K562 (cell line): ENCODE measurements around the gene ZNF790. TPM values are rescaled to one million over a fixed set of nuclear protein-coding genes. Genes with fewer than 3 reads are reported as not detected.
A peak's percentile ranks its signal among the peaks of the same experiment; 100 is the strongest.

Experiments used
- BCOR ChIP-seq: fragments of 450-650 bp; IDR thresholded peaks from 2 replicates; pipeline ENCODE4 v1.6.1; 2016
- BHLHE40 ChIP-seq: IDR thresholded peaks from 2 replicates; pipeline ENCODE4 v1.6.1; 2011; ENCODE audit warnings: low read length, improper control_type of control experiment
- CC2D1A ChIP-seq: fragments of 450-650 bp; IDR thresholded peaks from 2 replicates; pipeline ENCODE4 v1.6.1; 2017; ENCODE audit warnings: mild to moderate bottlenecking
- CCNT2 ChIP-seq: IDR thresholded peaks from 2 replicates; pipeline ENCODE4 v1.6.1; 2011; ENCODE audit warnings: borderline replicate concordance, low read depth, mild to moderate bottlenecking, moderate library complexity, mixed read lengths, low read length; ENCODE audit not compliant: insufficient read length; ENCODE audit errors: extremely low read depth
- CTBP1 ChIP-seq: fragments of 450-650 bp; IDR thresholded peaks from 2 replicates; pipeline ENCODE4 v1.6.1; 2016; ENCODE audit warnings: borderline replicate concordance
- CUX1 ChIP-seq: fragments of 200-800 bp; sonication (Bioruptor generic); IDR thresholded peaks from 2 replicates; pipeline ENCODE4 v1.6.1; 2016; ENCODE audit warnings: missing genetic modification characterization, missing compliant biosample characterization
- DPF2 ChIP-seq: fragments of 450-650 bp; IDR thresholded peaks from 2 replicates; pipeline ENCODE4 v1.6.1; 2016
- GATA2 ChIP-seq: sonication (generic); formaldehyde crosslinking; IDR thresholded peaks from 2 replicates; pipeline ENCODE4 v1.4.0; 2020; ENCODE audit warnings: mild to moderate bottlenecking, missing genetic modification reagents
- GATAD2A ChIP-seq: fragments of 450-650 bp; IDR thresholded peaks from 2 replicates; pipeline ENCODE4 v1.6.1; 2017
- NCOR1 ChIP-seq: fragments of 450-650 bp; IDR thresholded peaks from 2 replicates; pipeline ENCODE4 v1.6.1; 2016; ENCODE audit warnings: mild to moderate bottlenecking, moderate library complexity
- NELFE ChIP-seq: IDR thresholded peaks from 2 replicates; pipeline ENCODE4 v1.6.1; 2011; ENCODE audit warnings: mild to moderate bottlenecking; ENCODE audit not compliant: insufficient read depth, insufficient read length
- POLR2AphosphoS5 ChIP-seq: IDR thresholded peaks from 2 replicates; pipeline ENCODE4 v1.6.1; 2011; ENCODE audit warnings: mild to moderate bottlenecking, low read depth, low read length, moderate library complexity; ENCODE audit not compliant: control insufficient read depth, insufficient read depth
- POLR3G ChIP-seq: IDR thresholded peaks from 2 replicates; pipeline ENCODE4 v1.6.1; 2011; ENCODE audit not compliant: insufficient read length, insufficient replicate concordance; ENCODE audit errors: extremely low read depth
- RB1 ChIP-seq: fragments of 450-650 bp; IDR thresholded peaks from 2 replicates; pipeline ENCODE4 v1.6.1; 2017; ENCODE audit warnings: low read depth, mild to moderate bottlenecking
- SNRNP70 ChIP-seq: fragments of 200-400 bp; formaldehyde crosslinking; optimal IDR thresholded peaks from 2 replicates; pipeline ENCODE3; 2017; ENCODE audit warnings: low read depth, low read length
- TAF15 ChIP-seq: fragments of 200-400 bp; formaldehyde crosslinking; IDR thresholded peaks from 2 replicates; pipeline ENCODE4 v1.6.1; 2017; ENCODE audit warnings: mild to moderate bottlenecking, low read depth, low read length, moderate library complexity
- ZNF717 ChIP-seq: fragments of 250-450 bp; sonication (Bioruptor Pico); IDR thresholded peaks from 2 replicates; pipeline ENCODE4 v1.5.0; 2021
- polyA plus RNA-seq, 8 experiments: library from polyadenylated mRNA; depleted of rRNA in 4 of 8; stranded (reverse) in 5 of 8; unstranded in 3 of 8; fragments of >200 nt; fragmentation: Nextera tagmentation in 2 of 8; fragmentation: Illumina TruSeq in 1 of 8; extraction: Ambion mirVana in 2 of 8; extraction: Trizol in 1 of 8; gene quantifications; 2 replicates each; pipeline versions ENCODE4 v1.2.1 to v1.2.3, GENCODE V29; 2011 to 2014; ENCODE audit warnings: inconsistent platforms in 1 of 8, missing spikeins in 1 of 8
- total RNA-seq, 7 experiments: library from RNA; depleted of rRNA in 6 of 7; stranded (reverse); fragments of >200 nt in 6 of 7; fragmentation: Illumina TruSeq in 2 of 7; extraction: Trizol in 2 of 7; gene quantifications; 2 replicates each; pipeline versions ENCODE4 v1.2.1 to v1.2.3, GENCODE V29; 2011 to 2021; ENCODE audit warnings: low replicate concordance in 1 of 7
- TF ChIP-seq, protein P1 (sequence below), 2 experiments: IDR thresholded peaks; 2 replicates each; pipeline ENCODE4 v1.6.1; 2011; ENCODE audit warnings: borderline replicate concordance in 1 of 2, control low read depth in 1 of 2, low read depth in 1 of 2, low read length in 1 of 2, mild to moderate bottlenecking in 1 of 2, mixed read lengths in 1 of 2, moderate library complexity in 1 of 2; ENCODE audit not compliant: insufficient read depth in 1 of 2, insufficient read length in 1 of 2, poor library complexity in 1 of 2, severe bottlenecking in 1 of 2; ENCODE audit errors: extremely low read depth in 1 of 2
- TF ChIP-seq, protein P2 (sequence below): sonication (generic); formaldehyde crosslinking; IDR thresholded peaks from 2 replicates; pipeline ENCODE4 v1.9.0; 2022; ENCODE audit warnings: mild to moderate bottlenecking, missing genetic modification reagents
- TF ChIP-seq, protein P3 (sequence below): fragments of 250-450 bp; sonication (Bioruptor Pico); IDR thresholded peaks from 2 replicates; pipeline ENCODE4 v1.9.0; 2021; ENCODE audit warnings: mild to moderate bottlenecking, inconsistent platforms

ZNF790 gene
- total and polyA plus RNA-seq, 9 of the 15 experiments (the other 6 are each of a cell fraction or from before 2014, with no cell fraction given), result 0.33 to 1.7 (median 0.53) TPM

DNA sequence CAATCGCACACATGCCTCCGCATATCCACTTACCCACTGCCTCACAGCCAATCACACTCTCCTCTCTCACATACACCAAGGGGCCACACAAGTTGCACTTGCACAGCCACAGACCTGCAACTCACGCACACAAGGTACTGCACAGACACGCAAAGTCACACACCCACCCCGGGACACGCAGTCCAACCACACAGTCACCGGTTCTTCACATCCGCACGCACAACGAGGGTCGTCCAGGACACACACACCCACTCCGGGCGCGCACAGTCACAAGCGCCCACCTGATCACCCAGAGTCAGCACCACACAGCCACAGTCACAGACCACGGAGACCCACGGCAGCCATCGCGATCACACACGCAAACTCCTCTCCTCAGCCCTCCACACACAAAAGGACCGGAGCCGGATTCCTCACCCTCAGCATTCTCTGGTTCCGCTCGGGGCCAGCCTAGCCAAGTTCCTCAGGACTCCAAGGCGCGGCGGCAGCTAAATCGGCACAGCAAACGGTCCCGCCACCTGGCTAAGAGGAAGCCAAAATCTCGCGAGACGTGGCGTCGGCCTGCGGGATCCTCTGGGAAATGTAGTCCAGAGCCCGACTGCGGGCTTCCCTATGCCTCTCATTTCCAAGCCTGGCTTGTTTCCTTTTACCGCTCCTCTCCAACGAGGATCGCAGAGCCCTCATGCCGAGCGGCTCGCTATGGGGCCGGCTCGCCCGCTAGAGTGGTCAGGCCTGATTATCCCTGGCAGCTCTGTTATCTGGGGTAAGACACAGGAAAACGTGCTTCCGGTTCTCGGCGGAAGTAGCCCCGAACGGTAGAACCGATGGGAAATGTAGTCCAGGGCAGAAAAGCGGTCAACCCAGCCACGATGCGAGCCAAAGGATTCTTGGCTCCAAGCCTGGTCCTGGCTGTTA lies 65.6 kb downstream of the ZNF790 start, which contains the start of gene ZNF850 (continued):
- TF ChIP-seq CUX1 (CRISPR knock-in tag), result no peak
- TF ChIP-seq CCNT2, result no peak
- no peak for TF ChIP-seq TAF15
- no peak for TF ChIP-seq NELFE
- TF ChIP-seq BCOR, result no peak
- TF ChIP-seq POLR3G, result no peak
- TF ChIP-seq, protein P1, sequence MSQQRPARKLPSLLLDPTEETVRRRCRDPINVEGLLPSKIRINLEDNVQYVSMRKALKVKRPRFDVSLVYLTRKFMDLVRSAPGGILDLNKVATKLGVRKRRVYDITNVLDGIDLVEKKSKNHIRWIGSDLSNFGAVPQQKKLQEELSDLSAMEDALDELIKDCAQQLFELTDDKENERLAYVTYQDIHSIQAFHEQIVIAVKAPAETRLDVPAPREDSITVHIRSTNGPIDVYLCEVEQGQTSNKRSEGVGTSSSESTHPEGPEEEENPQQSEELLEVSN (IDR thresholded peaks at IDR 0.05; ENCODE audit: borderline replicate concordance in 1 of 2, extremely low read depth in 1 of 2, insufficient read depth in 1 of 2, insufficient read length in 1 of 2, low read depth in 1 of 2, low read length in 1 of 2, poor library complexity in 1 of 2, severe bottlenecking in 1 of 2), result peak; percentile 11 to 71
- no peak for TF ChIP-seq GATAD2A
- no peak for TF ChIP-seq DPF2
- TF ChIP-seq BHLHE40, result peak; percentile 20; the same call in 1 of the 2 replicates
- TF ChIP-seq RB1, result no peak
- TF ChIP-seq, protein P2, sequence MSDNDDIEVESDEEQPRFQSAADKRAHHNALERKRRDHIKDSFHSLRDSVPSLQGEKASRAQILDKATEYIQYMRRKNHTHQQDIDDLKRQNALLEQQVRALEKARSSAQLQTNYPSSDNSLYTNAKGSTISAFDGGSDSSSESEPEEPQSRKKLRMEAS (CRISPR knock-in tag), result no peak
- no peak for TF ChIP-seq CC2D1A
- TF ChIP-seq NCOR1, result no peak
- no peak for TF ChIP-seq ZNF717 (CRISPR knock-in tag)
- no peak for TF ChIP-seq CTBP1
- no peak for TF ChIP-seq SNRNP70
- TF ChIP-seq, protein P3, sequence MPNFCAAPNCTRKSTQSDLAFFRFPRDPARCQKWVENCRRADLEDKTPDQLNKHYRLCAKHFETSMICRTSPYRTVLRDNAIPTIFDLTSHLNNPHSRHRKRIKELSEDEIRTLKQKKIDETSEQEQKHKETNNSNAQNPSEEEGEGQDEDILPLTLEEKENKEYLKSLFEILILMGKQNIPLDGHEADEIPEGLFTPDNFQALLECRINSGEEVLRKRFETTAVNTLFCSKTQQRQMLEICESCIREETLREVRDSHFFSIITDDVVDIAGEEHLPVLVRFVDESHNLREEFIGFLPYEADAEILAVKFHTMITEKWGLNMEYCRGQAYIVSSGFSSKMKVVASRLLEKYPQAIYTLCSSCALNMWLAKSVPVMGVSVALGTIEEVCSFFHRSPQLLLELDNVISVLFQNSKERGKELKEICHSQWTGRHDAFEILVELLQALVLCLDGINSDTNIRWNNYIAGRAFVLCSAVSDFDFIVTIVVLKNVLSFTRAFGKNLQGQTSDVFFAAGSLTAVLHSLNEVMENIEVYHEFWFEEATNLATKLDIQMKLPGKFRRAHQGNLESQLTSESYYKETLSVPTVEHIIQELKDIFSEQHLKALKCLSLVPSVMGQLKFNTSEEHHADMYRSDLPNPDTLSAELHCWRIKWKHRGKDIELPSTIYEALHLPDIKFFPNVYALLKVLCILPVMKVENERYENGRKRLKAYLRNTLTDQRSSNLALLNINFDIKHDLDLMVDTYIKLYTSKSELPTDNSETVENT, result no peak
- TF ChIP-seq POLR2AphosphoS5, result 0 out of 2 replicates have a peak, but pooled peaks have one; percentile 44
- no peak for TF ChIP-seq GATA2 (CRISPR knock-in tag)
